H1 (cell line): ENCODE measurements around the gene MNAT1.

ENCODE experiments used
- ATF2 ChIP-seq: IDR thresholded peaks from 2 replicates; pipeline ENCODE4 v1.6.1; 2012; ENCODE audit warnings: low read length, inconsistent platforms
- BRCA1 ChIP-seq: IDR thresholded peaks from 2 replicates; pipeline ENCODE4 v1.6.1; 2012; ENCODE audit warnings: low read depth, low read length, improper control_type of control experiment
- CHD1 ChIP-seq: IDR thresholded peaks from 2 replicates; pipeline ENCODE4 v1.6.1; 2012; ENCODE audit warnings: low read depth, low read length, improper control_type of control experiment
- CTCF ChIP-seq, 3 experiments: IDR thresholded peaks; 1 replicate in 2 of 3; 2 replicates in 1 of 3; pipeline versions ENCODE4 v1.5.1 to v1.6.1; 2011; ENCODE audit warnings: low read length in 3 of 3, mild to moderate bottlenecking in 3 of 3, inconsistent platforms in 2 of 3, low read depth in 1 of 3, moderate library complexity in 1 of 3; ENCODE audit not compliant: insufficient read depth in 1 of 3; ENCODE audit errors: control extremely low read depth in 1 of 3
- HDAC2 ChIP-seq, 2 experiments: fragments of 300-600 bp in 1 of 2; sonication (generic) in 1 of 2; IDR thresholded peaks; 2 replicates each; pipeline ENCODE4 v1.6.1; 2011 to 2012; ENCODE audit warnings: low read depth in 2 of 2, low read length in 2 of 2, mild to moderate bottlenecking in 2 of 2, moderate library complexity in 2 of 2, borderline replicate concordance in 1 of 2, inconsistent platforms in 1 of 2
- KDM5A ChIP-seq: fragments of 200-600 bp; IDR thresholded peaks from 2 replicates; pipeline ENCODE4 v1.7.1; 2012; ENCODE audit warnings: mild to moderate bottlenecking, low read length, inconsistent platforms, mixed read lengths
- PHF8 ChIP-seq: fragments of 200-600 bp; sonication (generic); conservative IDR thresholded peaks from 2 replicates; pipeline ENCODE4 v1.7.1; 2012; ENCODE audit warnings: low read depth, mild to moderate bottlenecking, inconsistent platforms, low read length, moderate library complexity
- POLR2AphosphoS5 ChIP-seq: IDR thresholded peaks from 2 replicates; pipeline ENCODE4 v1.6.1; 2011; ENCODE audit warnings: low read depth, low read length
- TAF1 ChIP-seq: IDR thresholded peaks from 2 replicates; pipeline ENCODE4 v1.6.1; 2011; ENCODE audit warnings: mild to moderate bottlenecking, low read depth, low read length

DNA sequence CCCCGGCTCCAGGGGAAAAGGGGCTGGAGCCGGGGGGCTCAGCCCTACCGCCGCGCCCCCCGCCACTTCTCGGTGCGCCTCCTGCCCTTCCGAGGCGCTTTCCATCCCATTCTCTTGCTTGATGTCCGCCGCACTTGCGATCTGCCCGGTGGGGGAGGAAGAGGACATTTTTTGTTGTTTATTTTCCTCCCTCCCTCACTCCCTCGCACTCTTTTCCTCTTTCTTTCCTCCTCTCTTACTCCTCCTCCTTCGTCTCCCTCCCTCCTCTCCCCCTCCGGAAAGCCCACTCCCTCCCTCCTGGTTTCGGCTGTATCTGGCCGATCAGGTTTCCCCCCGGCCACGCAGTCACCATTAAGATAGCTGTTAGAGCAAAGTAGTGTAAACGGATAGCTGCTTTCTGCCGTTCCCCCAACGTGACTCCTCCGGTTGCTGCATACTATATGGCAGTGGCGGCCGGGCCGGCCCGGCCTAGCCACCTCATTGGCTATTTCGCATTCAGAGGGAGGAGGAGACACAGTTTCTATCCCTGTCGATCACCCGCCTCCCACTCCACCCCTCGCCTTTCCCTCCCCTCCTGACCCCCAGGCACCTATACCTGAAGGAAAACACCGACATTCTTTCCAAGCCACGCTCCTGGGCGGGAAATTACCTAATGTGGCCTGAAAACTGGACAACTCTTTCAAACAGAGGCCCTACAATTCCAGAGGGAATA lies 10.5 kb upstream of the MNAT1 start, which contains the start of gene SIX4:
- no peak for TF ChIP-seq CTCF (IDR thresholded peaks at IDR 0.05; ENCODE audit: control extremely low read depth in 1 of 3, insufficient read depth in 1 of 3, low read depth in 1 of 3, low read length in 3 of 3)
- peak; percentile 84 for TF ChIP-seq TAF1
- no peak for TF ChIP-seq KDM5A
- TF ChIP-seq PHF8, result peak; percentile 52; the same call in 1 of the 2 replicates
- TF ChIP-seq CHD1, result no peak; the same call in 1 of the 2 replicates
- peak; percentile 88 for TF ChIP-seq POLR2AphosphoS5
- no peak for TF ChIP-seq BRCA1
- peak in 1 of 2 experiments; percentile 19; a peak in 1 of 4 replicates for TF ChIP-seq HDAC2 (IDR thresholded peaks at IDR 0.05; ENCODE audit: borderline replicate concordance in 1 of 2, low read depth in 2 of 2, low read length in 2 of 2)
- TF ChIP-seq ATF2, result no peak
